Gastrocnemius medialis (tissue), 4 donors: ENCODE measurements around the gene VPS36.
"Not testable (repeated sequence)": the region's sequence is repeated elsewhere in the genome, so short reads cannot be mapped to it uniquely, and the experiment has no call there.

Experiments
- CTCF ChIP-seq, 5 experiments: fragments of 450-650 bp in 3 of 5; fragments of 200-600 bp in 2 of 5; sonication (generic) in 2 of 5; IDR thresholded peaks in 4 of 5; conservative IDR thresholded peaks in 1 of 5; 1 replicate in 4 of 5; 2 replicates in 1 of 5; pipeline ENCODE4 v1.5.1; 2016 to 2019; ENCODE audit warnings: antibody characterized with exemption in 5 of 5, mild to moderate bottlenecking in 3 of 5, moderate library complexity in 3 of 5
- POLR2A ChIP-seq, 2 donors: fragments of 450-650 bp; IDR thresholded peaks; one replicate each; pipeline ENCODE4 v1.6.1; 2017; ENCODE audit warnings: antibody characterized with exemption in 2 of 2, mild to moderate bottlenecking in 2 of 2, moderate library complexity in 2 of 2

- TF ChIP-seq CTCF (IDR thresholded peaks at IDR 0.05 in 4 of 5, conservative IDR thresholded peaks at IDR 0.05 in 1 of 5); POLR2A (IDR thresholded peaks at IDR 0.05): not testable (repeated sequence)
These were observed 43.8 kb upstream of the VPS36 start for GRCh38 chr13:52494241-52494640.
